ENCODE measurements around the gene HCRTR1.

GRCh38 chr1:31623365-31623764, 5.9 kb downstream of the HCRTR1 start:
- TF ChIP-seq EP300 (IDR thresholded peaks at IDR 0.05): no peak
- TF ChIP-seq CTCF (IDR thresholded peaks at IDR 0.05): no peak
- TF ChIP-seq POLR2A (IDR thresholded peaks at IDR 0.05): no peak
- no peak for TF ChIP-seq POLR2AphosphoS5 (IDR thresholded peaks at IDR 0.05)

Measured in upper lobe of left lung (tissue), 4 donors.